Prostate gland (tissue), 2 donors: Measurements from ENCODE around the gene SELENOO. TPM values are rescaled to one million over a fixed set of nuclear protein-coding genes. Genes with fewer than 3 reads are reported as not detected.

ENCODE experiments used
- DNase-seq: peaks from one replicate; pipeline ENCODE4 v3.0.0-alpha.2; 2019; ENCODE audit warnings: low spot score
- H3K27ac ChIP-seq, 2 donors: fragments of 200-600 bp; sonication (generic); 2 replicates each; pipeline ENCODE4 v1.5.1; 2017 to 2019
- H3K27me3 ChIP-seq: fragments of 200-600 bp; sonication (generic); replicated peaks from 2 replicates; pipeline ENCODE4 v1.5.1; 2019; ENCODE audit not compliant: insufficient read depth
- H3K36me3 ChIP-seq, 2 donors: fragments of 200-600 bp; sonication (generic); 1 replicate in 1 of 2; 2 replicates in 1 of 2; pipeline versions ENCODE4 v1.5.1 to v1.8.1; 2017 to 2019
- H3K4me1 ChIP-seq: fragments of 200-600 bp; sonication (generic); replicated peaks from 2 replicates; pipeline ENCODE4 v1.5.1; 2019
- H3K4me3 ChIP-seq, 2 donors: fragments of 200-600 bp; sonication (generic); 2 replicates each; pipeline ENCODE4 v1.5.1; 2017 to 2019
- H3K9me3 ChIP-seq: fragments of 200-600 bp; sonication (generic); 2 replicates; pipeline ENCODE4 v1.5.1; 2017
- POLR2A ChIP-seq: fragments of 450-650 bp; IDR thresholded peaks from one replicate; pipeline ENCODE4 v1.6.1; 2016; ENCODE audit warnings: antibody characterized with exemption, mild to moderate bottlenecking
- POLR2AphosphoS5 ChIP-seq: sonication (generic); formaldehyde crosslinking; IDR thresholded peaks from one replicate; pipeline ENCODE4 v1.6.1; 2017; ENCODE audit warnings: antibody characterized with exemption
- WGBS: methylation state at CpG from one replicate; pipeline ENCODE4 v1.1.5; 2018; 5-methylcytosine and 5-hydroxymethylcytosine counted together
- intact Hi-C: fragments of 100-400 bp; cut with DNase I; formaldehyde crosslinking; loops from one replicate; pipeline ENCODE4 v1.14.2; 2022
- total RNA-seq, 2 donors: library from RNA; depleted of rRNA; stranded (reverse); fragments of >200 nt; gene quantifications; one replicate each; pipeline ENCODE4 v1.1.0, GENCODE V29; 2016
- TF ChIP-seq, protein P1 (sequence below), 4 experiments: fragments of 200-600 bp in 2 of 4; fragments of 450-650 bp in 2 of 4; sonication (generic) in 2 of 4; IDR thresholded peaks; 1 replicate in 3 of 4; 2 replicates in 1 of 4; pipeline ENCODE4 v1.5.1; 2016 to 2019; ENCODE audit warnings: antibody characterized with exemption in 4 of 4, mild to moderate bottlenecking in 2 of 4, moderate library complexity in 2 of 4

The SELENOO gene
- total RNA-seq, 2 donors from 2014 or later: 51.8 to 58.5 TPM

DNA sequence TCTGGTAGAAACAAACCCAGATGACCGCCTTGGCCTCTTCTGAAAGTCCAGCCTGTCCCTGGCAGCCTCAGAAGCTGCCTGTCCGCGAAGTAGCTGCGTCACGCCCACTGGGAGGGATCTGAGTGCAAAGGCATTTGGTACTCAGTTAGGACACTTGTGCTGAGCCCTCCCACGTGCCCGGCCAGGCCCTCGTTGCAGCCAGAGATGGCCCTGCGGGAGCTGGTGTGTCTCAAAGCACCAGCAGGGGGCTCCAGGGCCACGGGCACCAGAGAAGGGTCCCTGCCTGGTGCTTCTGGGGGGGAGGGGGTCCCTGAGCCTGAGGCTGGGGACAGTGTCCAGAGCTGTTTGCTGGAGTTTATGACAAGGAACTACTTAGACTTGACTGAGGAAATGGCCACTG lies 5.8 kb downstream of the SELENOO start:
- WGBS: 38% methylated on average over 10 of the region's 10 CpGs
- Histone ChIP-seq H3K4me1 (no peaks in the 10 kb centered on the region), H3K27ac (no peak overlapping the region), H3K36me3 (peaks cover 5 to 13% of the 10 kb centered on the region in 2 donors), H3K9me3 (no peaks in the 10 kb centered on the region), H3K4me3 (no peak overlapping the region), H3K27me3 (no peaks in the 10 kb centered on the region)
- intact Hi-C loops: loop anchor here (10.0 kb wide), 1 partner anchor 272 kb away; no protein-coding TSS in a partner anchor
- DNase-seq: no peak
- TF ChIP-seq POLR2AphosphoS5: no peak
- TF ChIP-seq, protein P1, sequence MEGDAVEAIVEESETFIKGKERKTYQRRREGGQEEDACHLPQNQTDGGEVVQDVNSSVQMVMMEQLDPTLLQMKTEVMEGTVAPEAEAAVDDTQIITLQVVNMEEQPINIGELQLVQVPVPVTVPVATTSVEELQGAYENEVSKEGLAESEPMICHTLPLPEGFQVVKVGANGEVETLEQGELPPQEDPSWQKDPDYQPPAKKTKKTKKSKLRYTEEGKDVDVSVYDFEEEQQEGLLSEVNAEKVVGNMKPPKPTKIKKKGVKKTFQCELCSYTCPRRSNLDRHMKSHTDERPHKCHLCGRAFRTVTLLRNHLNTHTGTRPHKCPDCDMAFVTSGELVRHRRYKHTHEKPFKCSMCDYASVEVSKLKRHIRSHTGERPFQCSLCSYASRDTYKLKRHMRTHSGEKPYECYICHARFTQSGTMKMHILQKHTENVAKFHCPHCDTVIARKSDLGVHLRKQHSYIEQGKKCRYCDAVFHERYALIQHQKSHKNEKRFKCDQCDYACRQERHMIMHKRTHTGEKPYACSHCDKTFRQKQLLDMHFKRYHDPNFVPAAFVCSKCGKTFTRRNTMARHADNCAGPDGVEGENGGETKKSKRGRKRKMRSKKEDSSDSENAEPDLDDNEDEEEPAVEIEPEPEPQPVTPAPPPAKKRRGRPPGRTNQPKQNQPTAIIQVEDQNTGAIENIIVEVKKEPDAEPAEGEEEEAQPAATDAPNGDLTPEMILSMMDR (IDR thresholded peaks at IDR 0.05): peak in 2 of 4 experiments; percentile 19 to 30

DNA sequence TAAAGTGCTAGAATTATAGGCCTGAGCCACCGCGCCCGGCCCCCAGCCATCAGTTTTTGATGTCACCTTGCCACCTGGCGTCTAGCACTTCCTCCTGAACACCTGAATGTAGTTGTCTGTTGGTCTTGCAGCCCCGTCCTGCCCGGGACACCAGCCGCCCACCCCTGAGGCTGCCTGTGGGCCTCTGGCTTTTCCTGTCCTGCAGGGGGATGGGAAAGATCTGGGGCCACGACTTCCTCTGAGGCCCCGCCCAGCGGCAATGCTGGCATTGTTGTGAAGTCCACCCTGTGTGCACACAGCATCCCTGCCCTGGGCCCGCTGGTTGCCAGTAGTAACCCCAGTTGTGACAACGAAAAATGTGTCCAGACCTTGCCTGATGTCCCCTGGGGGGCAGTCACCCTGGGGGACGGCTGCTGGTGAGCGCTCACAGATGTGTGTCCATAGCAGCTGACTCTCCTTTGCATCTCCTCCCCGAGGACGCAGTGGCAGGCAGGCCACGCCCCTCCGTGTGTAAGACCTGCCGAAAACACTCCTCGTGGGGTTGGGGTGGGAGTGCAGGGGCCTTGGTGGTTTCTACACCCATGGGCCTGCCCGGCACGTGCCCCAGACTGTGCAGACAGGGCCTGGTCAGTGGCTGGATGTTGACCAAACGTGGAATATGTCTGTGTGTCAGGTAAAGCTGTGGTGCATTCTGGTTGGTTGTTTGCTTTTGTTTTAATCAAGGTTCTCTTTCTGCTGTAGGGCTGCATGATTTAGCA lies 6.8 kb downstream of the SELENOO start:
- Histone ChIP-seq H3K27ac (no peak overlapping the region), H3K27me3 (no peaks in the 10 kb centered on the region), H3K9me3 (no peaks in the 10 kb centered on the region), H3K36me3 (peaks cover 5 to 13% of the 10 kb centered on the region in 2 donors), H3K4me1 (no peaks in the 10 kb centered on the region), H3K4me3 (no peak overlapping the region)
- no peak for DNase-seq
- WGBS: 72% methylated on average over 23 of the region's 23 CpGs
- intact Hi-C loops: loop anchor here (2.0 to 10.0 kb wide), 2 partner anchors 61 to 273 kb away; no protein-coding TSS in a partner anchor
- no peak for TF ChIP-seq POLR2AphosphoS5
- TF ChIP-seq, protein P1 (IDR thresholded peaks at IDR 0.05): no peak
- no peak for TF ChIP-seq POLR2A

DNA sequence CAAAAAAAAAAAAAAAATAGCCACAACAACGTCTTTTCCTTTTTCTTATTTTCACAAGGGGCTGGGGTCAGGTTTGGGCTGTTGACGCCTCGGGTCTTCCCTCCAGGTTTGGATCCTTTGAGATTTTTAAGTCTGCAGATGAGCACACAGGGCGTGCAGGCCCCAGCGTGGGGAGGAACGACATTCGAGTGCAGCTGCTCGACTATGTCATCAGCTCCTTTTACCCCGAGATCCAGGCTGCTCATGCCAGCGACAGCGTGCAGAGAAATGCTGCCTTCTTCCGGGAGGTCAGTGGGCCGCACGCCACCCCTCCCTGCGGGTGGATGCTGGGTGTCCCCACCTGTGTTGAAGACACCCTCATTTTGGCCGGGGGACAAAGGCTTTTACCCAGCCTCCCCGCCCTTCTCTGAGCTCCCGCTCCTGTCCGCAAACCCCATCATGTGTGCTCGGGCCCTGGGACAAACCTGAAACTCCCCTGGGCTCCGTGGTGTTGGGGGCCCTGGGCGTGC lies 7.7 kb downstream of the SELENOO start:
- H3K9me3 ChIP-seq: no peaks in the 10 kb centered on the region
- DNase-seq: no peak
- peaks cover 5 to 13% of the 10 kb centered on the region in 2 donors for H3K36me3 ChIP-seq
- H3K27ac ChIP-seq: no peak overlapping the region
- no peak overlapping the region for H3K4me3 ChIP-seq
- no peaks in the 10 kb centered on the region for H3K27me3 ChIP-seq
- H3K4me1 ChIP-seq: no peaks in the 10 kb centered on the region
- 80% methylated on average over 22 of the region's 22 CpGs for WGBS
- TF ChIP-seq, protein P1 (IDR thresholded peaks at IDR 0.05): no peak
- TF ChIP-seq POLR2AphosphoS5: no peak
- TF ChIP-seq POLR2A: no peak
- intact Hi-C loops: loop anchor here (2.0 to 10.0 kb wide), 2 partner anchors 62 to 274 kb away; no protein-coding TSS in a partner anchor

DNA sequence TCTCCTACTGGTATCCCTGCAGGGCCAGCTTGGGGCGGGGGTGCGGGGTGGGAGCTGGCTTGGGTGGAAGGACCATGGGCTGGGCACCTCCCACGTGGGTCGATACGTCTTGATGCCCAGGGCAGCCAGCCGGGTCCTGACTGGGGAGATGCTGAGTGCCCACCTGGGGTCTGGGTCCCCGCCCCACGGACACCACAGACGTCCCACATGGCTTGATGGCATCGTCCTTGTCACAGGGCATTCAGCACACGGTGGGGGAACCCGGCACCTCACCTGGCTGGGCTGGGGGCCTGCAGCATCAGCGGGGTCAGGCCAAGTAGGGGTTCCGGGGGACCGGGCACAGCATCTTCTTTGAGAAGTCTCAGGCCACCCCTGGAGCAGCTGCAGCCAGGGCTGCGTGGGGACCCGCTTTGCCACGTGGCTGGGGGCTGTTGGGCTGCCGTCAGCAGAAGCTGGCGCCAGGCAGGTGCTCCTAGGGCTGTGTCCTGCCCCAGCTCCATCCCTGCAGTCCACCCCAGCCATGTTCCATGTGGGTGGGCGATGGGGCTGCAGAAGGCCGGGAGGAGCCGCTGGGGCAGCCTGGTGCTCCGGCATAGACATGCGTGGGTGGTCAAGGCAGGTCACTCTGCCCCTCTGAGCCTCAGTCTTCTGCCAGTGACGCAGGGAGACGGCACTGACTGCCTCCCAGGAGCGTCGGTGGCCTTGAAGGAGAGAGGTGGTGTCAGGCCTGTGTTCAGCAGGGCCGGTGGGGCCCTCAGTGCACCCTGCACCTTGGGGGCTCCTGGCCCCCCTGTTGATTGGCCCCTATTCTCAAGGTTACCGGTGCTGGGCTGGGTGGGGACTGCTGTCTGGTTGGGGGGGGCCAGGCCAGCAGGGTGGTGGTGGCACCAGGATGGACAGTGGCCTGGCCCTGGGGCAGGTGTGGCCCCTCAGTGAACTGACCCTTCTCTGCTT lies 8.4 kb downstream of the SELENOO start:
- no peak overlapping the region for H3K27ac ChIP-seq

More for the DNA sequence above, 8.4 kb downstream of the SELENOO start:
- Histone ChIP-seq H3K27me3 (no peaks in the 10 kb centered on the region), H3K4me3 (no peak overlapping the region), H3K4me1 (no peaks in the 10 kb centered on the region), H3K9me3 (no peaks in the 10 kb centered on the region), H3K36me3 (peaks cover 5 to 13% of the 10 kb centered on the region in 2 donors)
- intact Hi-C loops: loop anchor here (2.0 to 10.0 kb wide), 2 partner anchors 62 to 274 kb away; no protein-coding TSS in a partner anchor
- 72% methylated on average over 29 of the region's 31 CpGs for WGBS
- TF ChIP-seq POLR2AphosphoS5 (no peak), POLR2A (no peak)
- TF ChIP-seq, protein P1 (IDR thresholded peaks at IDR 0.05): no peak
- no peak for DNase-seq
